NCI-H226 (cell line): ENCODE data around the gene LGMN.
A peak's percentile ranks its signal among the peaks of the same experiment; 100 is the strongest.
"Not testable (repeated sequence)": the region's sequence is repeated elsewhere in the genome, so short reads cannot be mapped to it uniquely, and the experiment has no call there.

ENCODE experiments used
- DNase-seq: peaks from one replicate; pipeline ENCODE4 v3.0.0-alpha.2; 2015

The LGMN gene

GRCh38 chr14:92748259-92749016, at the start of gene LGMN:
LGMN (minus strand) TSS chr14:92748627; CDS start chr14:92732786, 15,841 bp downstream.
- peak; percentile 88 for DNase-seq

GRCh38 chr14:92794961-92795360, 46.5 kb upstream of the LGMN start:
- DNase-seq = no peak

GRCh38 chr14:92794547-92794941, 46.1 kb upstream of the LGMN start:
- no peak for DNase-seq

- DNase-seq = peak; percentile 92
Observed at GRCh38 chr14:92793709-92794546, 45.5 kb upstream of the LGMN start, which contains the start of gene GOLGA5. GOLGA5 (plus strand) TSS chr14:92794305; CDS start chr14:92797438, 3,133 bp downstream.

- peak; percentile 7 for DNase-seq
Observed at GRCh38 chr14:92792885-92793284, 44.5 kb upstream of the LGMN start.

- DNase-seq = peak; percentile 24
Observed at GRCh38 chr14:92789457-92790089, 41.1 kb upstream of the LGMN start.

- no peak for DNase-seq
Observed at GRCh38 chr14:92787554-92787953, 39.1 kb upstream of the LGMN start.

GRCh38 chr14:92786427-92786756, 38.0 kb upstream of the LGMN start:
- no peak for DNase-seq

- peak; percentile 86 for DNase-seq
Observed at GRCh38 chr14:92785667-92786426, 37.4 kb upstream of the LGMN start.

GRCh38 chr14:92783813-92784431, 35.5 kb upstream of the LGMN start:
- peak; percentile 57 for DNase-seq

- DNase-seq = no peak
Observed at GRCh38 chr14:92781350-92781749, 32.9 kb upstream of the LGMN start.

- DNase-seq = no peak
Observed at GRCh38 chr14:92780444-92781232, 32.2 kb upstream of the LGMN start.

- DNase-seq = not testable (repeated sequence)
Observed at GRCh38 chr14:92778868-92779565, 30.6 kb upstream of the LGMN start.

GRCh38 chr14:92775292-92775691, 26.9 kb upstream of the LGMN start:
- DNase-seq = not testable (repeated sequence)

GRCh38 chr14:92774572-92774971, 26.1 kb upstream of the LGMN start:
- no peak for DNase-seq

- DNase-seq = no peak
Observed at GRCh38 chr14:92770484-92770883, 22.1 kb upstream of the LGMN start.

- DNase-seq = no peak
Observed at GRCh38 chr14:92768795-92769194, 20.4 kb upstream of the LGMN start.

GRCh38 chr14:92768236-92768635, 19.8 kb upstream of the LGMN start:
- not testable (repeated sequence) for DNase-seq

GRCh38 chr14:92763666-92764631, 15.5 kb upstream of the LGMN start:
- DNase-seq = not testable (repeated sequence)

GRCh38 chr14:92760524-92760805, 12.0 kb upstream of the LGMN start:
- DNase-seq = no peak
